Measurements from ENCODE around the gene CCDC85C.

GRCh38 chr14:99564926-99565259 lies 39.1 kb downstream of the CCDC85C start:
- TF ChIP-seq CTCF (IDR thresholded peaks at IDR 0.05; ENCODE audit: insufficient read depth, low read depth, low read length) (no peak), EZH2 (IDR thresholded peaks at IDR 0.05; ENCODE audit: insufficient read depth, low read length) (no peak)
